ENCODE data around the gene RPTN. TPM values are rescaled to one million over a fixed set of nuclear protein-coding genes. Genes with fewer than 3 reads are reported as not detected.

Gene RPTN
- polyA plus RNA-seq, 2 of the 4 experiments (the other 2 are of a cell fraction) = not detected

- WGBS (ENCODE audit: missing lambda C conversion rate) = 41% methylated on average over 1 of the region's 1 CpG
- no peaks in the 10 kb centered on the region for H3K9me3 ChIP-seq
- H3K27ac ChIP-seq = peak overlapping the region; percentile 80 to 84
- H3K4me3 ChIP-seq = no peak overlapping the region
- DNase-seq (ENCODE audit: low read depth in 1 of 2, low spot score in 1 of 2) (no peak), ATAC-seq (no peak), FAIRE-seq (no peak)
- H3K4me1 ChIP-seq = peaks cover 33% of the 10 kb centered on the region
- TF ChIP-seq CHD2 (IDR thresholded peaks at IDR 0.05; ENCODE audit: low read length, partially characterized antibody) = no peak
- TF ChIP-seq E2F6 (IDR thresholded peaks at IDR 0.05; ENCODE audit: borderline replicate concordance, low read depth) = no peak
- TF ChIP-seq BHLHE40 (IDR thresholded peaks at IDR 0.05; ENCODE audit: low read depth, low read length) = no peak
- TF ChIP-seq PBX3 (IDR thresholded peaks at IDR 0.05) = no peak
- CTCF ChIA-PET = interaction anchor here (0.8 to 17.5 kb wide), 3 partner anchors 16 to 116 kb away, joined by 3 to 291 read pairs (median 3); partner anchors contain the start of gene TCHH
- POLR2A ChIA-PET = interaction anchor here (1.0 kb wide), 1 partner anchor 121 kb away, joined by 4 read pairs; no protein-coding TSS in a partner anchor
- H3K4me2 ChIP-seq = peak overlapping the region; percentile 42
Observed at GRCh38 chr1:152168535-152168868, 9.5 kb upstream of the RPTN start.

- Histone ChIP-seq H3K27ac (peak overlapping the region; percentile 80 to 84), H3K4me2 (peak overlapping the region; percentile 42), H3K4me1 (peaks cover 38% of the 10 kb centered on the region), H3K9me3 (no peaks in the 10 kb centered on the region), H3K4me3 (no peak overlapping the region)
- ChIA-PET CTCF (interaction anchor here (0.8 to 17.5 kb wide), 3 partner anchors 16 to 53 kb away, joined by 3 to 291 read pairs (median 12); partner anchors contain the start of gene TCHH), POLR2A (interaction anchor here (1.0 kb wide), 1 partner anchor 121 kb away, joined by 4 read pairs; no protein-coding TSS in a partner anchor)
- 29% methylated on average over 3 of the region's 3 CpGs for WGBS (ENCODE audit: missing lambda C conversion rate)
- ATAC-seq (peak; percentile 65 to 76; a peak in 5 of 6 replicates), FAIRE-seq (no peak), DNase-seq (ENCODE audit: low read depth in 1 of 2, low spot score in 1 of 2) (peak in 1 of 2 experiments; percentile 80)
- TF ChIP-seq GATA3 (IDR thresholded peaks at IDR 0.05; ENCODE audit: borderline replicate concordance) (peak; percentile 42; the same call in 1 of the 2 replicates), JUNB (IDR thresholded peaks at IDR 0.05) (peak; percentile 82), RFX5 (IDR thresholded peaks at IDR 0.05) (no peak), RARB (CRISPR knock-in tag; IDR thresholded peaks at IDR 0.05) (no peak), NFE2L2 (conservative IDR thresholded peaks at IDR 0.05; ENCODE audit: low read length) (peak; percentile 85), HEYL (CRISPR knock-in tag; IDR thresholded peaks at IDR 0.05) (no peak), MYC (IDR thresholded peaks at IDR 0.05; ENCODE audit: borderline replicate concordance, low read length) (no peak), MAX (IDR thresholded peaks at IDR 0.05) (peak; percentile 16; the same call in 1 of the 2 replicates), ZC3H11A (IDR thresholded peaks at IDR 0.05) (no peak), HES2 (IDR thresholded peaks at IDR 0.05) (0 out of 2 replicates have a peak, but pooled peaks have one; percentile 53), POLR2A (IDR thresholded peaks at IDR 0.05; ENCODE audit: low read length) (no peak), CTCF (IDR thresholded peaks at IDR 0.05) (no peak), HOXB5 (CRISPR knock-in tag; IDR thresholded peaks at IDR 0.05) (no peak), EHF (CRISPR knock-in tag; IDR thresholded peaks at IDR 0.05) (no peak), PHF8 (IDR thresholded peaks at IDR 0.05; ENCODE audit: borderline replicate concordance, low read depth) (no peak), CHD4 (IDR thresholded peaks at IDR 0.05; ENCODE audit: borderline replicate concordance) (no peak), ELK1 (IDR thresholded peaks at IDR 0.05; ENCODE audit: low read depth, low read length) (no peak), REST (IDR thresholded peaks at IDR 0.05) (no peak), HMGXB4 (CRISPR knock-in tag; IDR thresholded peaks at IDR 0.05; ENCODE audit: borderline replicate concordance) (no peak), HOXA7 (CRISPR knock-in tag; IDR thresholded peaks at IDR 0.05) (no peak), SREBF2 (IDR thresholded peaks at IDR 0.05) (no peak)
Observed at GRCh38 chr1:152167835-152168534, 9.0 kb upstream of the RPTN start.
